Heart left ventricle (tissue), 16 donors: ENCODE measurements around the gene BMPER. TPM values are rescaled to one million over a fixed set of nuclear protein-coding genes. Genes with fewer than 3 reads are reported as not detected.

Source experiments
- ATAC-seq, 4 donors: fragments of 200-7000 bp; cut with Tn5 transposase; one replicate each; pipeline ENCODE4 v1.9.1; 2020 to 2022; ENCODE audit warnings: moderate library complexity in 4 of 4, mild to moderate bottlenecking in 3 of 4, moderate number of reproducible peaks in 1 of 4
- DNase-seq, 5 donors: peaks; one replicate each; pipeline ENCODE4 v3.0.0-alpha.2; 2020
- H3K27ac ChIP-seq, 12 donors: fragments of 200-600 bp; sonication (generic) in 4 of 12; one replicate each; pipeline versions ENCODE4 v1.5.0 to v1.8.0; 2016 to 2022; ENCODE audit warnings: mild to moderate bottlenecking in 2 of 12
- H3K27me3 ChIP-seq, 9 donors: fragments of 200-600 bp; sonication (generic) in 2 of 9; one replicate each; pipeline versions ENCODE4 v1.5.1 to v1.8.0; 2016 to 2022; ENCODE audit warnings: mild to moderate bottlenecking in 3 of 9
- H3K36me3 ChIP-seq, 9 donors: fragments of 200-600 bp; sonication (generic) in 2 of 9; one replicate each; pipeline versions ENCODE4 v1.5.0 to v1.8.0; 2018 to 2022; ENCODE audit warnings: mild to moderate bottlenecking in 2 of 9
- H3K4me1 ChIP-seq, 12 donors: fragments of 200-600 bp; sonication (generic) in 4 of 12; one replicate each; pipeline versions ENCODE4 v1.5.0 to v1.8.0; 2016 to 2022; ENCODE audit warnings: mild to moderate bottlenecking in 3 of 12
- H3K4me3 ChIP-seq, 12 donors: fragments of 200-600 bp; sonication (generic) in 4 of 12; one replicate each; pipeline versions ENCODE4 v1.5.0 to v1.8.0; 2017 to 2022; ENCODE audit warnings: mild to moderate bottlenecking in 9 of 12, moderate library complexity in 4 of 12
- H3K9me3 ChIP-seq, 12 donors: fragments of 200-600 bp; sonication (generic) in 4 of 12; one replicate each; pipeline versions ENCODE4 v1.5.0 to v1.8.0; 2016 to 2022; ENCODE audit warnings: mild to moderate bottlenecking in 1 of 12
- POLR2A ChIP-seq, 2 donors: fragments of 450-650 bp; IDR thresholded peaks; one replicate each; pipeline ENCODE4 v1.6.1; 2017; ENCODE audit warnings: antibody characterized with exemption in 2 of 2, mild to moderate bottlenecking in 2 of 2, moderate library complexity in 2 of 2
- WGBS, 4 donors: extraction: QIAGEN DNeasy Blood & Tissue Kit in 2 of 4; methylation state at CpG; one replicate each; pipeline versions ENCODE4 v1.1.5 to v1.1.7; 2013 to 2018; 5-methylcytosine and 5-hydroxymethylcytosine counted together
- intact Hi-C, 10 donors: fragments of 100-400 bp; cut with DNase I; formaldehyde crosslinking; loops; one replicate each; pipeline versions ENCODE4 v1.11.1 to v1.14.2; 2022
- polyA plus RNA-seq, 2 donors: library from polyadenylated mRNA; stranded (reverse); fragments of 200-250 nt; gene quantifications; one replicate each; pipeline ENCODE4 v1.2.3, GENCODE V29; 2013
- total RNA-seq, 9 donors: library from RNA; depleted of rRNA in 2 of 9; stranded (reverse); fragments of >200 nt in 2 of 9; fragmentation: NEBNext Ultra II Directional in 3 of 9; extraction: Animal tissue kit (Norgen Biotek cat#: 25700) in 3 of 9; gene quantifications; one replicate each; pipeline versions ENCODE4 v1.1.0 to v1.2.4, GENCODE V29; 2016 to 2023
- TF ChIP-seq, protein P1 (sequence below), 12 donors: fragments of 200-600 bp; sonication (generic) in 4 of 12; IDR thresholded peaks; one replicate each; pipeline versions ENCODE4 v1.5.0 to v1.8.0; 2018 to 2022; ENCODE audit warnings: antibody characterized with exemption in 12 of 12, mild to moderate bottlenecking in 5 of 12
- donor health status: ischemic (EF 13 %, LVEDD 7.1; RV severe dilation, severe dysfunction).
- donor health status: healthy with polysubstance abuse.
- donor health status: DM: no; HTN: yes; CAD: no.
- donor health status: DM: no; HTN: no; CAD: no.
- donor health status: ischemic (EF 25% LVEDD 6.9; RV normal size, moderate dysfunction).
- donor health status: ischemic (EF 25% LVEDD 5.7; RV mildly dilated, moderate dysfunction).
- donor health status: healthy.
- donor health status: DM: yes; HTN: yes; CAD: no.
- donor health status: ischemic (EF 35%, LVEDD 5.7; RV mildly dilated, moderate dysfunction).
- donor health status: nonischemic (EF 11% LVEDD 7.7; RV severe dilation, severe dysfunction).
- donor health status: DM: yes; HTN: yes; CAD: no.
- donor health status: PGD.
- donor health status: ischemic (EF 29% LVEDD 5.4; RV normal size, mild dysfunction).
- donor health status: nonischemic (EF 23%, LVEDD 6.1; RV moderate dilation, normal function).

BMPER gene
- total and polyA plus RNA-seq, 11 donors = 0.05 to 4.2 (median 0.85) TPM

DNA sequence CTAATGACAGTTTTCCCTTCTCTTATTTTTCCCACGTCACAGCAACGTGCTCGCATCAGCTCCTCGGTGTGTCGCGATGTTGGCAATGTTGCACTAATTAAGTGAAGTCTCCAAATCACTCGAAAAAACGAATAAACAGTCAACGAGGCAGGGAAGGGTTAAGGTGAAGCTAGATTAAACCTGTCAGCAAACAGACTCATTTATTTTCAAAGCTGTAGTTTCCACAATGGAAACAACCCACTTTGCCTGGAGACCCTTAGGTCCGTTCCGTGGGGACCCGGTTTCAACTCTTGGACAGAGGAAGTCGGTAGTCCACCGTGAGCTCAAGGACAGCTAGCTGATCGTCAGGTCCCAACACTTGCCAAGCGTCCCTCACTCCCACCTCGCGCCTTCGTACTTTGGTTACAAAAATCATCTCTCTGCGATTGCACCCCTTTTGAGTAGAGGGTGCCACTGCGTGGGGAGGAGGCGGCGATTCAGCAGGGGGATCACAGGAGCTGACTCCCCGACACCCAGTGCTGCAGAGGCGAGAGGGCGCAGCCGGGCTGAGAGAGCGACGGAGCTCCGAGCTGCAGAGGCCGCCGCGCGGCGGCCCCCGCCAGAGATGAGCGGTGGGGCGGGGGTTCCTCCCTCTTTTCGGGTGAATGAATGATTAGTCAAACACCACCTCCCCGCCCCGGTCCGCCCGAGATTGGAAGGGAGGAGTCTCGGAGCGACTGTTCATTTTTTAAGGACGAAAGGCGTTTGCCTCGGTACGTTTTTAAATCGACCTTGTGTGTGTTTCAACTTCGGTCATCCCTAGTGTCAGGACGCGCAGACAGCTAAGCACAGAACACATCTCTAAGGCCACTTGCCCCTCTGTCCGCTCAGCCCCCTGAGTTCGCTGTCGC lies 1.3 kb upstream of the BMPER start:
- WGBS, 4 donors = 2 to 6% (median 4%) methylated on average over 29 to 56 of the region's 56 CpGs
- intact Hi-C loops = no loop called here

DNA sequence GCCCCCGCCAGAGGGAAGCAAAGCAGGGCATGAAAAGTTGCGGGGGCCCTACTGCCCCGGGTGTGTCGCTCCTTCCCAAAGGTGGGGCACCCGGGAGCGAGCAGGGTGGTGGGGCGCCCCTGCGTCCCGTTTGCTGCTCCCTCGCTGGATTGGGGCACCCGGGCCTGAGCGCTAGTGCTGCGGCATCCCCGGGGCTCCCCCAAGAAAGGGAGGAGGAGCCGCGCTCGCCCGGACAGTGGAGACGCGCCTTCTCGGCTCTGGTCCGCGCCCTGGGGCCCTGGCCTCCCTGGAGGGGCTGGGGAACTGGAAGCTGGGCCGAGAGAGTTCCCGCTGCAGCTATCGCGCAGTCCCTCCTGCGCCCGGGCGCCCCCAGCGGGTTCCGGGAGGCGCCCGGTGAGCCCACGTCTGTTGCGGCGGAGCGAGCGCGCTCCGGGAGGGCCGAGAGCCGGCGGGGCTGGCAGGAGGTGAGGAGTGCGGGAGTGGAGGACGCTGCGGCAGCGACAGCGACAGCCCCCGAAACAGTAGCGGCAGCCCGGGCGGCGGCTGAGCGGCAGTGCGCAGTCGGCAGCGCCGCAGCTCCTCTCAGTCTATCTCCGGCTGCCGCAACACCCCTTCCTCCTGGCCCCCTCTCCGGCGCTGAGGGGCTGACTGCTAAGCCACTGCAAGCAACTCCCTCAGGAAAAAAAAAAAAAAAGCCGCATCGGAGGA lies 504 bp upstream of the BMPER start:
- Histone ChIP-seq H3K27me3 (peaks cover 0 to 76% (median 17%) of the 10 kb centered on the region in 9 donors), H3K36me3 (no peaks in the 10 kb centered on the region), H3K4me1 (peaks cover 0 to 21% (median 4%) of the 10 kb centered on the region in 12 donors), H3K4me3 (peak overlapping the region; percentile 42 to 81 (median 62)), H3K9me3 (no peaks in the 10 kb centered on the region), H3K27ac (peak overlapping the region in 4 of 12 donors; percentile 30 to 68 (median 44))
- 0 to 1% (median 0%) methylated on average over 17 to 65 of the region's 65 CpGs for WGBS, 4 donors
- intact Hi-C loops = no loop called here
- ATAC-seq (peak in 3 of 4 donors; percentile 76 to 82 (median 80)), DNase-seq (peak in 2 of 5 donors; percentile 19 to 41)
- no peak for TF ChIP-seq POLR2A (IDR thresholded peaks at IDR 0.05)
- TF ChIP-seq, protein P1, sequence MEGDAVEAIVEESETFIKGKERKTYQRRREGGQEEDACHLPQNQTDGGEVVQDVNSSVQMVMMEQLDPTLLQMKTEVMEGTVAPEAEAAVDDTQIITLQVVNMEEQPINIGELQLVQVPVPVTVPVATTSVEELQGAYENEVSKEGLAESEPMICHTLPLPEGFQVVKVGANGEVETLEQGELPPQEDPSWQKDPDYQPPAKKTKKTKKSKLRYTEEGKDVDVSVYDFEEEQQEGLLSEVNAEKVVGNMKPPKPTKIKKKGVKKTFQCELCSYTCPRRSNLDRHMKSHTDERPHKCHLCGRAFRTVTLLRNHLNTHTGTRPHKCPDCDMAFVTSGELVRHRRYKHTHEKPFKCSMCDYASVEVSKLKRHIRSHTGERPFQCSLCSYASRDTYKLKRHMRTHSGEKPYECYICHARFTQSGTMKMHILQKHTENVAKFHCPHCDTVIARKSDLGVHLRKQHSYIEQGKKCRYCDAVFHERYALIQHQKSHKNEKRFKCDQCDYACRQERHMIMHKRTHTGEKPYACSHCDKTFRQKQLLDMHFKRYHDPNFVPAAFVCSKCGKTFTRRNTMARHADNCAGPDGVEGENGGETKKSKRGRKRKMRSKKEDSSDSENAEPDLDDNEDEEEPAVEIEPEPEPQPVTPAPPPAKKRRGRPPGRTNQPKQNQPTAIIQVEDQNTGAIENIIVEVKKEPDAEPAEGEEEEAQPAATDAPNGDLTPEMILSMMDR (IDR thresholded peaks at IDR 0.05) = peak in 1 of 12 donors; percentile 29

More for the DNA sequence above, 1.3 kb upstream of the BMPER start:
- ATAC-seq (peak in 3 of 4 donors; percentile 75 to 80 (median 77)), DNase-seq (peak; percentile 21 to 67 (median 37))
- TF ChIP-seq, protein P1 (IDR thresholded peaks at IDR 0.05) = no peak
- no peak for TF ChIP-seq POLR2A (IDR thresholded peaks at IDR 0.05)
- Histone ChIP-seq H3K4me3 (peak overlapping the region; percentile 42 to 81 (median 62)), H3K36me3 (no peaks in the 10 kb centered on the region), H3K9me3 (no peaks in the 10 kb centered on the region), H3K27me3 (peaks cover 0 to 75% (median 17%) of the 10 kb centered on the region in 9 donors), H3K27ac (peak overlapping the region in 3 of 12 donors; percentile 30 to 68 (median 44)), H3K4me1 (peaks cover 0 to 21% (median 4%) of the 10 kb centered on the region in 12 donors)

DNA sequence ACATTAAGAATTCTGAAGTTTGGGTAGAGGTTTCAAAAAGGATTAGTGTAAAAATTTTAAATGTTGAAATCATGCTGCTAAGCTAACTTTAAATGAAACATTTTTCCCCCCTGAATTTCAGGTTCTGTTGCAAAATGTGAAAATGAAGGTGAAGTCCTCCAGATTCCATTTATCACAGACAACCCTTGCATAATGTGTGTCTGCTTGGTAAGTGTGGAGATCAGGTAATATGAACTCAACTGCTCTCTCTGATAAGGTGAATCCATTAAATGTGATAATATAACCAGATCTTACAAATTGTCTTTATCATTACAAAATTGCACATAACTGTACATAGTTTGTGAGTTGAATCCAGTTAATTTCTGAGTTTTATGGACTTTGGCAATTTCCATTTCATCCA lies 1.4 kb downstream of the BMPER start:
- peaks cover 0 to 67% (median 17%) of the 10 kb centered on the region in 9 donors for H3K27me3 ChIP-seq
- no peak overlapping the region for H3K27ac ChIP-seq
- no peak overlapping the region for H3K4me3 ChIP-seq
- peaks cover 0 to 21% (median 4%) of the 10 kb centered on the region in 12 donors for H3K4me1 ChIP-seq
- TF ChIP-seq POLR2A (IDR thresholded peaks at IDR 0.05) = no peak
- TF ChIP-seq, protein P1 (IDR thresholded peaks at IDR 0.05) = no peak
- intact Hi-C loops = no loop called here
- ATAC-seq = no peak
- H3K36me3 ChIP-seq = no peaks in the 10 kb centered on the region
- DNase-seq = no peak
- H3K9me3 ChIP-seq = no peaks in the 10 kb centered on the region

DNA sequence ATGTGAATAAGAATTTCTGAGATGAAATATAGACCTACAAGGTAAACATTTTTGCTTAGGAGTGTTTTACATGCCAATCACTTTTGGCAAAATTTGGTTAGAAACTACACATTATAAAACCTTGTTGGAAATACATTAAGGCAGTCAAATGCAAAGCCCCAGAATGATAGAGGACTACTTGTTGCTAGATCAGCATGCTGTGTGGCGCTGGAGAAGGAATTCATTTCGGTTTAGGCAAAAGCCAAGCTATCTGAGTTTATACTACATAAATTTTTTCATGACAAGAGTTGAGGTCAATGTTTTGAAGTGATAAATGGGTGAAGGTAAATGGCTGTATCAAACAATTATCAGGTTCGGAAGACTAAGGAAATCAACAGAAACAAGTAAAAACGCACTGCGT lies 2.3 kb downstream of the BMPER start:
- intact Hi-C loops = no loop called here
- Histone ChIP-seq H3K4me1 (peaks cover 0 to 21% (median 4%) of the 10 kb centered on the region in 12 donors), H3K36me3 (no peaks in the 10 kb centered on the region), H3K27me3 (peaks cover 0 to 62% (median 17%) of the 10 kb centered on the region in 9 donors), H3K9me3 (no peaks in the 10 kb centered on the region), H3K27ac (no peak overlapping the region), H3K4me3 (no peak overlapping the region)
- TF ChIP-seq, protein P1 (IDR thresholded peaks at IDR 0.05) = no peak
- no peak for TF ChIP-seq POLR2A (IDR thresholded peaks at IDR 0.05)
- ATAC-seq (no peak), DNase-seq (no peak)
- WGBS, 4 donors = 91 to 94% (median 92%) methylated on average over 5 of the region's 5 CpGs
